Measurements from ENCODE around the gene DDX39A.

GRCh38 chr19:14410091-14411051, 8.8 kb downstream of the DDX39A start:
- TF ChIP-seq CTCF (IDR thresholded peaks at IDR 0.05; ENCODE audit: insufficient read depth, low read length, poor library complexity, severe bottlenecking), result no peak
- TF ChIP-seq EZH2phosphoT487 (conservative IDR thresholded peaks at IDR 0.05; ENCODE audit: low read length), result no peak
